ENCODE data around the gene BZW2.
"Not testable (repeated sequence)": the region's sequence is repeated elsewhere in the genome, so short reads cannot be mapped to it uniquely, and the experiment has no call there.

Gene BZW2

GRCh38 chr7:16677978-16678494 is 32.1 kb downstream of the BZW2 start:
- no peak for DNase-seq

- DNase-seq: not testable (repeated sequence)
These were observed 32.9 kb downstream of the BZW2 start for GRCh38 chr7:16678645-16679566.

GRCh38 chr7:16684935-16685334 is 39.0 kb downstream of the BZW2 start:
- DNase-seq: no peak

- DNase-seq: no peak
These were observed 39.6 kb downstream of the BZW2 start for GRCh38 chr7:16685535-16685934.

GRCh38 chr7:16688249-16688648 is 42.3 kb downstream of the BZW2 start:
- no peak for DNase-seq

- DNase-seq: no peak
These were observed 45.3 kb downstream of the BZW2 start for GRCh38 chr7:16691241-16691640.

- DNase-seq: no peak
These were observed 47.8 kb downstream of the BZW2 start for GRCh38 chr7:16693601-16694318.

- no peak for DNase-seq
These were observed 48.8 kb downstream of the BZW2 start for GRCh38 chr7:16694806-16695205.

- no peak for DNase-seq
These were observed 49.7 kb downstream of the BZW2 start for GRCh38 chr7:16695621-16696237.

GRCh38 chr7:16697507-16698199 is 51.7 kb downstream of the BZW2 start:
- DNase-seq: no peak

- DNase-seq: no peak
These were observed 52.4 kb downstream of the BZW2 start for GRCh38 chr7:16698200-16698905.

GRCh38 chr7:16702441-16702840 is 56.5 kb downstream of the BZW2 start:
- DNase-seq: no peak

GRCh38 chr7:16708511-16708910 is 62.5 kb downstream of the BZW2 start:
- no peak for DNase-seq

- DNase-seq: no peak
These were observed 63.0 kb downstream of the BZW2 start for GRCh38 chr7:16708980-16709379.

GRCh38 chr7:16710651-16711050 is 64.7 kb downstream of the BZW2 start:
- DNase-seq: no peak

- DNase-seq: no peak
These were observed 65.7 kb downstream of the BZW2 start for GRCh38 chr7:16711730-16712129.

- DNase-seq: no peak
These were observed 66.9 kb downstream of the BZW2 start for GRCh38 chr7:16712916-16713315.

GRCh38 chr7:16715928-16716327 is 69.9 kb downstream of the BZW2 start:
- no peak for DNase-seq

- DNase-seq: no peak
These were observed 72.2 kb downstream of the BZW2 start for GRCh38 chr7:16718111-16718656.

GRCh38 chr7:16719699-16720098 is 73.7 kb downstream of the BZW2 start:
- no peak for DNase-seq

- DNase-seq: no peak
These were observed 75.6 kb downstream of the BZW2 start for GRCh38 chr7:16721541-16721940.

GRCh38 chr7:16724344-16724743 is 78.4 kb downstream of the BZW2 start:
- no peak for DNase-seq

Data from NCI-H1417 treated with DMSO at 0.1 percent for 48 hours (cell line).